Prostate gland (tissue), 2 donors: ENCODE results near the gene KCNAB1. TPM values are rescaled to one million over a fixed set of nuclear protein-coding genes. Genes with fewer than 3 reads are reported as not detected.

ENCODE experiments used
- DNase-seq: peaks from one replicate; pipeline ENCODE4 v3.0.0-alpha.2; 2019; ENCODE audit warnings: low spot score
- H3K27ac ChIP-seq, 2 donors: fragments of 200-600 bp; sonication (generic); 2 replicates each; pipeline ENCODE4 v1.5.1; 2017 to 2019
- H3K27me3 ChIP-seq: fragments of 200-600 bp; sonication (generic); replicated peaks from 2 replicates; pipeline ENCODE4 v1.5.1; 2019; ENCODE audit not compliant: insufficient read depth
- H3K36me3 ChIP-seq, 2 donors: fragments of 200-600 bp; sonication (generic); 1 replicate in 1 of 2; 2 replicates in 1 of 2; pipeline versions ENCODE4 v1.5.1 to v1.8.1; 2017 to 2019
- H3K4me1 ChIP-seq: fragments of 200-600 bp; sonication (generic); replicated peaks from 2 replicates; pipeline ENCODE4 v1.5.1; 2019
- H3K4me3 ChIP-seq, 2 donors: fragments of 200-600 bp; sonication (generic); 2 replicates each; pipeline ENCODE4 v1.5.1; 2017 to 2019
- H3K9me3 ChIP-seq: fragments of 200-600 bp; sonication (generic); 2 replicates; pipeline ENCODE4 v1.5.1; 2017
- POLR2A ChIP-seq: fragments of 450-650 bp; IDR thresholded peaks from one replicate; pipeline ENCODE4 v1.6.1; 2016; ENCODE audit warnings: antibody characterized with exemption, mild to moderate bottlenecking
- POLR2AphosphoS5 ChIP-seq: sonication (generic); formaldehyde crosslinking; IDR thresholded peaks from one replicate; pipeline ENCODE4 v1.6.1; 2017; ENCODE audit warnings: antibody characterized with exemption
- WGBS: methylation state at CpG from one replicate; pipeline ENCODE4 v1.1.5; 2018; 5-methylcytosine and 5-hydroxymethylcytosine counted together
- intact Hi-C: fragments of 100-400 bp; cut with DNase I; formaldehyde crosslinking; loops from one replicate; pipeline ENCODE4 v1.14.2; 2022
- total RNA-seq, 2 donors: library from RNA; depleted of rRNA; stranded (reverse); fragments of >200 nt; gene quantifications; one replicate each; pipeline ENCODE4 v1.1.0, GENCODE V29; 2016
- TF ChIP-seq, protein P1 (sequence below), 4 experiments: fragments of 200-600 bp in 2 of 4; fragments of 450-650 bp in 2 of 4; sonication (generic) in 2 of 4; IDR thresholded peaks; 1 replicate in 3 of 4; 2 replicates in 1 of 4; pipeline ENCODE4 v1.5.1; 2016 to 2019; ENCODE audit warnings: antibody characterized with exemption in 4 of 4, mild to moderate bottlenecking in 2 of 4, moderate library complexity in 2 of 4

The KCNAB1 gene
- total RNA-seq, 2 donors from 2014 or later = 5.2 to 9.5 TPM

DNA sequence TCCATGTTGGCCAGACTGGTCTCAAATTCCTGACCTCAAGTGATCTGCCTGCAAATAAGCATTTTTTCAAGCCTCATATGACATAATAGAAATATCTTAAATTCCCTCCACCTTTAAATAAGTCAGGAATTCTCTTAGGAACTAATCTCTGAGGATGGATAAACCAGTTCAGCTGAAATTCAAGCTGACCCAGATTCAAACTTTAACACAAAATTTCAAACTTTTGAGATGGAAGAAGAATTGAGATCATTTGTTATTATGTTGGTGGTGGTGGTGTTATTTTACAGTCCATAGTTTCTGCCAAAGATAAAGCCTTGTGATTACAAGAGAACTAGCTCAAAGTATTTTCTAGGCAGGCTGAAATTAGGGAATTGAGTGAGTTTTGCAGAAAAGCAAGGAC, 349.1 kb downstream of the KCNAB1 start:
- H3K4me3 ChIP-seq = no peak overlapping the region
- TF ChIP-seq POLR2A (no peak), POLR2AphosphoS5 (no peak)
- TF ChIP-seq, protein P1, sequence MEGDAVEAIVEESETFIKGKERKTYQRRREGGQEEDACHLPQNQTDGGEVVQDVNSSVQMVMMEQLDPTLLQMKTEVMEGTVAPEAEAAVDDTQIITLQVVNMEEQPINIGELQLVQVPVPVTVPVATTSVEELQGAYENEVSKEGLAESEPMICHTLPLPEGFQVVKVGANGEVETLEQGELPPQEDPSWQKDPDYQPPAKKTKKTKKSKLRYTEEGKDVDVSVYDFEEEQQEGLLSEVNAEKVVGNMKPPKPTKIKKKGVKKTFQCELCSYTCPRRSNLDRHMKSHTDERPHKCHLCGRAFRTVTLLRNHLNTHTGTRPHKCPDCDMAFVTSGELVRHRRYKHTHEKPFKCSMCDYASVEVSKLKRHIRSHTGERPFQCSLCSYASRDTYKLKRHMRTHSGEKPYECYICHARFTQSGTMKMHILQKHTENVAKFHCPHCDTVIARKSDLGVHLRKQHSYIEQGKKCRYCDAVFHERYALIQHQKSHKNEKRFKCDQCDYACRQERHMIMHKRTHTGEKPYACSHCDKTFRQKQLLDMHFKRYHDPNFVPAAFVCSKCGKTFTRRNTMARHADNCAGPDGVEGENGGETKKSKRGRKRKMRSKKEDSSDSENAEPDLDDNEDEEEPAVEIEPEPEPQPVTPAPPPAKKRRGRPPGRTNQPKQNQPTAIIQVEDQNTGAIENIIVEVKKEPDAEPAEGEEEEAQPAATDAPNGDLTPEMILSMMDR (IDR thresholded peaks at IDR 0.05) = no peak
- no peaks in the 10 kb centered on the region for H3K9me3 ChIP-seq
- H3K27ac ChIP-seq = no peak overlapping the region
- no peaks in the 10 kb centered on the region for H3K36me3 ChIP-seq
- no peaks in the 10 kb centered on the region for H3K27me3 ChIP-seq
- no peaks in the 10 kb centered on the region for H3K4me1 ChIP-seq
- intact Hi-C loops = no loop called here
- DNase-seq = no peak

DNA sequence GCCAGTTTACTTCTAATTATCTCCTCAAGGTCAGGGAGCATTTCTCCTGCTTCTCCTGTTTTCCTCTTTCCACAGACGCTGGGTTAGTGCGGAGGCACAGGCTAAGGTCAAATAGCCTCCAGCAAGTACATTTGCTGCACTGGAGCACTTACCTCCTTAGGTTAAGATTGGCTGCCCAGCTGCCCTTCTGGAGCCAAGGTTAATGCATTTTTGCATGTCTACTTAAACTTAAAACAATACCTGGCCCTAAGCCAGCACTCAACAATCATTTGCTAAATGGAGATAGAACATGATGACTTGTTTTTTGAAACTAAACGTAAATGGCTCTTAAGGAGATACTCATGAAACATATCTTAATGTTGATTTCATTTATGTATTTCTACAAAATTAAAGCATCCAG, 351.1 kb downstream of the KCNAB1 start:
- Histone ChIP-seq H3K9me3 (no peaks in the 10 kb centered on the region), H3K27ac (no peak overlapping the region), H3K4me1 (no peaks in the 10 kb centered on the region), H3K4me3 (no peak overlapping the region), H3K36me3 (no peaks in the 10 kb centered on the region), H3K27me3 (no peaks in the 10 kb centered on the region)
- intact Hi-C loops = no loop called here
- TF ChIP-seq POLR2A (no peak), POLR2AphosphoS5 (no peak)
- TF ChIP-seq, protein P1 (IDR thresholded peaks at IDR 0.05) = no peak
- 58% methylated on average over 3 of the region's 3 CpGs for WGBS
- no peak for DNase-seq

GRCh38 chr3:156472150-156472549, 351.8 kb downstream of the KCNAB1 start:
- no peaks in the 10 kb centered on the region for H3K36me3 ChIP-seq
- H3K4me1 ChIP-seq = no peaks in the 10 kb centered on the region
- intact Hi-C loops = no loop called here
- no peaks in the 10 kb centered on the region for H3K27me3 ChIP-seq
- 88% methylated on average over 4 of the region's 4 CpGs for WGBS
- TF ChIP-seq, protein P1 (IDR thresholded peaks at IDR 0.05) = no peak
- no peak for TF ChIP-seq POLR2A
- TF ChIP-seq POLR2AphosphoS5 = no peak
- no peak for DNase-seq
- H3K9me3 ChIP-seq = no peaks in the 10 kb centered on the region
- H3K4me3 ChIP-seq = no peak overlapping the region
- no peak overlapping the region for H3K27ac ChIP-seq

- intact Hi-C loops = no loop called here
- TF ChIP-seq, protein P1 (IDR thresholded peaks at IDR 0.05) = no peak
- TF ChIP-seq POLR2AphosphoS5 = no peak
- TF ChIP-seq POLR2A = no peak
- Histone ChIP-seq H3K4me3 (no peak overlapping the region), H3K27ac (no peak overlapping the region), H3K4me1 (no peaks in the 10 kb centered on the region), H3K36me3 (no peaks in the 10 kb centered on the region), H3K27me3 (no peaks in the 10 kb centered on the region), H3K9me3 (no peaks in the 10 kb centered on the region)
- DNase-seq = no peak
- WGBS = 72% methylated on average over 5 of the region's 5 CpGs
Observed at GRCh38 chr3:156472684-156473083, 352.3 kb downstream of the KCNAB1 start.

- Histone ChIP-seq H3K36me3 (no peaks in the 10 kb centered on the region), H3K9me3 (no peaks in the 10 kb centered on the region), H3K4me3 (no peak overlapping the region), H3K27ac (no peak overlapping the region), H3K27me3 (no peaks in the 10 kb centered on the region), H3K4me1 (no peaks in the 10 kb centered on the region)
- TF ChIP-seq POLR2AphosphoS5 = no peak
- TF ChIP-seq POLR2A = no peak
- TF ChIP-seq, protein P1 (IDR thresholded peaks at IDR 0.05) = no peak
- no peak for DNase-seq
- intact Hi-C loops = no loop called here
Observed at GRCh38 chr3:156473341-156473740, 353.0 kb downstream of the KCNAB1 start.
